GM23248 (cell line): ENCODE results near the gene APPBP2. TPM values are rescaled to one million over a fixed set of nuclear protein-coding genes. Genes with fewer than 3 reads are reported as not detected.
"Not testable (repeated sequence)": the region's sequence is repeated elsewhere in the genome, so short reads cannot be mapped to it uniquely, and the experiment has no call there.

Experiments
- DNase-seq: peaks from one replicate; pipeline ENCODE4 v3.0.0-alpha.2; 2015
- H2AFZ ChIP-seq: fragments of 200-600 bp; sonication (generic); 2 replicates; pipeline ENCODE4 v1.6.1; 2016; ENCODE audit warnings: antibody characterized with exemption
- H3F3A ChIP-seq: fragments of 200-600 bp; sonication (generic); 2 replicates; pipeline ENCODE4 v1.6.1; 2016; ENCODE audit warnings: mild to moderate bottlenecking, antibody characterized with exemption, mixed run types; ENCODE audit not compliant: insufficient read depth
- H3K27ac ChIP-seq: fragments of 200-600 bp; sonication (generic); 2 replicates; pipeline ENCODE4 v1.5.1; 2016; ENCODE audit warnings: mild to moderate bottlenecking
- H3K27me3 ChIP-seq: fragments of 200-600 bp; sonication (generic); replicated peaks from 2 replicates; pipeline ENCODE4 v1.6.1; 2016; ENCODE audit warnings: mild to moderate bottlenecking; ENCODE audit not compliant: insufficient read depth
- H3K36me3 ChIP-seq: fragments of 200-600 bp; sonication (generic); 2 replicates; pipeline ENCODE4 v1.6.1; 2016; ENCODE audit warnings: low read depth, mild to moderate bottlenecking
- H3K4me1 ChIP-seq: fragments of 200-600 bp; sonication (generic); 2 replicates; pipeline ENCODE4 v1.6.1; 2016; ENCODE audit warnings: mild to moderate bottlenecking; ENCODE audit not compliant: insufficient read depth
- H3K4me2 ChIP-seq: fragments of 200-600 bp; sonication (generic); one replicate; pipeline ENCODE4 v1.6.1; 2016; ENCODE audit warnings: mild to moderate bottlenecking; ENCODE audit not compliant: unreplicated experiment
- H3K4me3 ChIP-seq: fragments of 200-600 bp; sonication (generic); 2 replicates; pipeline ENCODE4 v1.5.1; 2016; ENCODE audit warnings: mild to moderate bottlenecking
- H3K79me2 ChIP-seq: fragments of 200-600 bp; sonication (generic); 2 replicates; pipeline ENCODE4 v1.6.1; 2016; ENCODE audit warnings: mild to moderate bottlenecking; ENCODE audit not compliant: insufficient read depth
- H3K9ac ChIP-seq: fragments of 200-600 bp; sonication (generic); 2 replicates; pipeline ENCODE4 v1.6.1; 2016; ENCODE audit warnings: mild to moderate bottlenecking
- H3K9me2 ChIP-seq: fragments of 200-600 bp; sonication (generic); 2 replicates; pipeline ENCODE4 v1.6.1; 2016; ENCODE audit warnings: mixed run types, mild to moderate bottlenecking, moderate library complexity; ENCODE audit not compliant: insufficient read depth
- H3K9me3 ChIP-seq: fragments of 200-600 bp; sonication (generic); one replicate; pipeline ENCODE4 v1.6.1; 2017; ENCODE audit warnings: low read depth
- H4K20me1 ChIP-seq: fragments of 200-600 bp; sonication (generic); 2 replicates; pipeline ENCODE4 v1.6.0; 2016; ENCODE audit not compliant: insufficient read depth
- EZH2 ChIP-seq: fragments of 200-600 bp; sonication (generic); IDR thresholded peaks from 2 replicates; pipeline ENCODE4 v1.6.1; 2018; ENCODE audit warnings: antibody characterized with exemption, mild to moderate bottlenecking; ENCODE audit not compliant: insufficient read depth, poor library complexity, severe bottlenecking
- EZH2phosphoT487 ChIP-seq: fragments of 200-600 bp; sonication (generic); IDR thresholded peaks from 2 replicates; pipeline ENCODE4 v1.6.1; 2018; ENCODE audit warnings: antibody characterized with exemption, moderate library complexity, mild to moderate bottlenecking, low read depth; ENCODE audit not compliant: insufficient read depth
- WGBS, 2 experiments: methylation state at CpG; one replicate each; pipeline ENCODE4 v1.1.6; 2015 to 2017; ENCODE audit warnings: low lambda C conversion rate in 2 of 2, low coverage in 1 of 2; ENCODE audit errors: missing lambda C conversion rate in 2 of 2; 5-methylcytosine and 5-hydroxymethylcytosine counted together
- in situ Hi-C: fragments of 300-500 bp; cut with MboI; formaldehyde crosslinking; loops from 2 replicates; pipeline ENCODE4 v1.15.0; 2020
- polyA plus RNA-seq: library from polyadenylated mRNA; unstranded; fragments of >200 nt; fragmentation: Nextera tagmentation; extraction: Ambion mirVana; gene quantifications from 2 replicates; pipeline ENCODE4 v1.2.1, GENCODE V29; 2016
- total RNA-seq: library from RNA; depleted of rRNA; stranded (reverse); fragments of >200 nt; shearing (Covaris generic); gene quantifications from 2 replicates; pipeline ENCODE4 v1.2.3, GENCODE V29; 2014

The APPBP2 gene
- total and polyA plus RNA-seq, 2 experiments from 2014 or later, result 30.6 to 41.7 TPM

GRCh38 chr17:60524463-60525327, 1.3 kb downstream of the APPBP2 start:
- no peaks in the 10 kb centered on the region for H3K27me3 ChIP-seq
- H3K9me2 ChIP-seq, result no peaks in the 10 kb centered on the region
- peaks cover 7% of the 10 kb centered on the region; the same call in 1 of the 2 replicates for H4K20me1 ChIP-seq
- H3K27ac ChIP-seq, result peak overlapping the region; percentile 97
- H2AFZ ChIP-seq, result peak overlapping the region; percentile 98
- WGBS, 2 experiments, result 1 to 2% methylated on average over 9 of the region's 9 CpGs
- peaks cover 24% of the 10 kb centered on the region for H3K4me1 ChIP-seq
- H3K36me3 ChIP-seq, result peaks cover 4% of the 10 kb centered on the region
- H3K9me3 ChIP-seq, result no peaks in the 10 kb centered on the region
- TF ChIP-seq EZH2 (no peak), EZH2phosphoT487 (no peak)
- peaks cover 24% of the 10 kb centered on the region for H3F3A ChIP-seq
- in situ Hi-C loops, result no loop called here
- H3K4me3 ChIP-seq, result peak overlapping the region; percentile 94
- H3K9ac ChIP-seq, result peak overlapping the region; percentile 95
- H3K4me2 ChIP-seq, result peak overlapping the region; percentile 96
- H3K79me2 ChIP-seq, result peaks cover 84% of the 10 kb centered on the region
- peak; percentile 57 for DNase-seq

- Histone ChIP-seq H4K20me1 (peaks cover 7% of the 10 kb centered on the region; the same call in 1 of the 2 replicates), H3K36me3 (peaks cover 9% of the 10 kb centered on the region), H3K4me2 (peak overlapping the region; percentile 96), H3K4me3 (peak overlapping the region; percentile 94), H3K79me2 (peaks cover 93% of the 10 kb centered on the region), H3F3A (peaks cover 24% of the 10 kb centered on the region), H3K9me2 (no peaks in the 10 kb centered on the region), H3K27me3 (no peaks in the 10 kb centered on the region), H3K9ac (peak overlapping the region; percentile 95), H2AFZ (no peak overlapping the region), H3K4me1 (peaks cover 24% of the 10 kb centered on the region), H3K9me3 (no peaks in the 10 kb centered on the region), H3K27ac (peak overlapping the region; percentile 97; the same call in 1 of the 2 replicates)
- TF ChIP-seq EZH2phosphoT487, result no peak
- 0 to 6% methylated on average over 1 of the region's 1 CpG for WGBS, 2 experiments
- in situ Hi-C loops, result no loop called here
- DNase-seq, result no peak
Measured at GRCh38 chr17:60523822-60524221, 2.2 kb downstream of the APPBP2 start.

DNA sequence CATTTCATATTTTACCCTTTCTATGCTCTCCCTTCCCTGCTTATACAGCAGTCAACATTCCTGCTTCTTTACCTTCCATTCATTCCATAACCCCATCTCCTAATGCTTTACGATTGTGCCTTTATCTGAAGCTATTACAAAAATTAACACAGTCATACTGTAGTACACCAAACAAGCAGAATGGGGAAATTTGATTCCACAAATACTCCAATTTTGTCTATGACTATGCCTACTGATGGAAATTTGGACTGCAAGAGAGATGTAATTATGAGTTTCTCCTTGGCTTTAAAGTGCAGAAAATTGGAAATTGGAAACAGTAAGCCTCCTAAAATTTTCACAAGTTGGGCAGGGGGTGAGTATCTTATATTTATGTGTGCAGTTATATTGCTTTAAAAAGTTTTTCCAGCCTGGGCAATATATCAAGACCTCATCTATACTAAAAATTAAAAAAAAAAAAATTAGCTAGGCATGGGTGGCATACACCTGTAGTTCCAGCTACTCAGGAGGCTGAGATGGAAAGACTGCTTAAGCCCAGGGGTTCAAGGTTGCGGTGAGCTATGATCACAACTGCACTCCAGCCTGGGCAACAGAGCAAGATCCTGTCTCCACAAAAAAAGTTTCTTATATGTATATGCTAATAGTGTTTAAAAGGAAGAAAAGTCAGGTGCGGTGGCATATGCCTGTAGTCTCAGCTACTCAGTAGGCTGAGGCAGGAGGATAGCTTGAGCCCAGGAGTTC, 3.0 kb downstream of the APPBP2 start:
- H3K27me3 ChIP-seq, result no peaks in the 10 kb centered on the region
- H4K20me1 ChIP-seq, result peaks cover 7% of the 10 kb centered on the region; the same call in 1 of the 2 replicates
- no peaks in the 10 kb centered on the region for H3K9me2 ChIP-seq
- H3K27ac ChIP-seq, result no peak overlapping the region
- H3K9ac ChIP-seq, result peak overlapping the region; percentile 95; the same call in 1 of the 2 replicates
- no peaks in the 10 kb centered on the region for H3K9me3 ChIP-seq
- 78 to 79% methylated on average over 3 of the region's 3 CpGs for WGBS, 2 experiments
- TF ChIP-seq EZH2 (no peak), EZH2phosphoT487 (no peak)
- peak; percentile 22 for DNase-seq
- H3K36me3 ChIP-seq, result peaks cover 12% of the 10 kb centered on the region
- H3F3A ChIP-seq, result peaks cover 24% of the 10 kb centered on the region
- in situ Hi-C loops, result no loop called here
- H3K4me1 ChIP-seq, result peaks cover 24% of the 10 kb centered on the region
- H2AFZ ChIP-seq, result no peak overlapping the region
- peak overlapping the region; percentile 96 for H3K4me2 ChIP-seq
- H3K79me2 ChIP-seq, result peaks cover 96% of the 10 kb centered on the region
- peak overlapping the region; percentile 94 for H3K4me3 ChIP-seq

DNA sequence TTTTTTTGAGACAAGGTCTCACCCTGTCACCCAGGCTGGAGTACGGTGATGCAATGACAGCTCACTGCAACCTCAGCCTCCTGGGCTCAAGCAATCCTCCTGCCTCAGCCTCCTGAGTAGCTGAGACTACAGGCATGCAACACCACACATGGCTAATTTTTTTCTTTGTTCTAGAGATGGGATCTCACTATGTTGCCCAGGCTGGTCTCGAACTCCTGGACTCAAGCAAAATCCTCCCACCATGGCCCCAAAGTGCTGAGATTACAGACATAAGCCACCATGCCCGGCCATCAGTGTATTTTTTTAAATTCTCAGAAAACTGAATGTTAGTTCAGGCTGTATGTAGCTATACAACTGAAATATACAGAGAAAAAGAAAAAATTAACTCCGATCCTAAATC, 6.2 kb downstream of the APPBP2 start:
- H4K20me1 ChIP-seq, result peaks cover 7% of the 10 kb centered on the region; the same call in 1 of the 2 replicates
- 97% methylated on average over 4 of the region's 4 CpGs for WGBS, 2 experiments
- in situ Hi-C loops, result no loop called here

GRCh38 chr17:60515683-60516082, 10.4 kb downstream of the APPBP2 start:
- H2AFZ ChIP-seq, H3K4me1 ChIP-seq, H3K4me3 ChIP-seq, H3K9ac ChIP-seq, H3K4me2 ChIP-seq, in situ Hi-C loops, H3K9me3 ChIP-seq, H3K27ac ChIP-seq, H3K27me3 ChIP-seq, H3K9me2 ChIP-seq, DNase-seq, H4K20me1 ChIP-seq: not testable (repeated sequence)
- peaks cover 10% of the 10 kb centered on the region for H3F3A ChIP-seq
- H3K36me3 ChIP-seq, result peaks cover 19% of the 10 kb centered on the region
- H3K79me2 ChIP-seq, result peaks cover 100% of the 10 kb centered on the region
- 95 to 98% methylated on average over 6 of the region's 6 CpGs for WGBS, 2 experiments

More for the DNA sequence above, 6.2 kb downstream of the APPBP2 start:
- Histone ChIP-seq H3K79me2 (peaks cover 100% of the 10 kb centered on the region), H3K27me3 (no peaks in the 10 kb centered on the region), H3K4me1 (peaks cover 19% of the 10 kb centered on the region), H3K9me2 (no peaks in the 10 kb centered on the region), H3K4me3 (no peak overlapping the region), H3K9me3 (no peaks in the 10 kb centered on the region), H3K36me3 (peaks cover 18% of the 10 kb centered on the region), H2AFZ (no peak overlapping the region), H3F3A (peaks cover 11% of the 10 kb centered on the region; the same call in 1 of the 2 replicates), H3K9ac (no peak overlapping the region), H3K27ac (no peak overlapping the region), H3K4me2 (no peak overlapping the region)
- TF ChIP-seq EZH2, result no peak
- TF ChIP-seq EZH2phosphoT487, result no peak
- no peak for DNase-seq

- H3K4me2 ChIP-seq, DNase-seq, H4K20me1 ChIP-seq, H3K9me2 ChIP-seq, H2AFZ ChIP-seq, H3K9ac ChIP-seq, in situ Hi-C loops, H3K4me3 ChIP-seq, H3K9me3 ChIP-seq, H3K27ac ChIP-seq, H3K4me1 ChIP-seq, H3K27me3 ChIP-seq: not testable (repeated sequence)
- WGBS, 2 experiments, result 93 to 94% methylated on average over 5 of the region's 5 CpGs
- Histone ChIP-seq H3F3A (peaks cover 13% of the 10 kb centered on the region), H3K36me3 (peaks cover 21% of the 10 kb centered on the region), H3K79me2 (peaks cover 100% of the 10 kb centered on the region)
Measured at GRCh38 chr17:60515199-60515598, 10.8 kb downstream of the APPBP2 start.
